Measurements from ENCODE around the gene CENPV. TPM values are rescaled to one million over a fixed set of nuclear protein-coding genes. Genes with fewer than 3 reads are reported as not detected.

Gene CENPV
- total RNA-seq, 1 experiment from 2014 or later = 64.6 TPM

GRCh38 chr17:16339959-16340358 lies 13.3 kb downstream of the CENPV start:
- H3K27me3 ChIP-seq (ENCODE audit: control insufficient read depth, insufficient read depth, low read length) = no peaks in the 10 kb centered on the region
- H3K4me1 ChIP-seq (ENCODE audit: control insufficient read depth, insufficient read depth, low read length) = no peaks in the 10 kb centered on the region
- ChIA-PET POLR2A (no interaction called here), CTCF (no interaction called here)
- BruUV-seq (replicated peaks) = no TSS peak
- intact Hi-C loops (cut with micrococcal nuclease; ENCODE audit: unreplicated experiment) = no loop called here
- in situ Hi-C loops (cut with HindIII; ENCODE audit: low pct_unique_long_range_greater_than_20kb, low sequenced_read_pairs) = no loop called here
- TF ChIP-seq TCF7L2 (IDR thresholded peaks at IDR 0.05; ENCODE audit: low read depth, low read length) (no peak), CTCF (IDR thresholded peaks at IDR 0.05) (no peak), REST (IDR thresholded peaks at IDR 0.05; ENCODE audit: insufficient read depth in 1 of 2, low read depth in 2 of 2, low read length in 1 of 2) (no peak), POLR2AphosphoS5 (IDR thresholded peaks at IDR 0.05; ENCODE audit: low read depth, low read length) (no peak), SIN3A (IDR thresholded peaks at IDR 0.05; ENCODE audit: borderline replicate concordance, insufficient read depth, low read depth, low read length) (no peak)
- ATAC-seq = no peak
- DNase-seq (ENCODE audit: low read depth, low spot score) = no peak
- no peaks in the 10 kb centered on the region for H3K36me3 ChIP-seq (ENCODE audit: control insufficient read depth, insufficient read depth, low read length)
- no peaks in the 10 kb centered on the region for H3K9me3 ChIP-seq (ENCODE audit: control insufficient read depth, insufficient read depth, low read depth, low read length)
- no peak overlapping the region for H3K4me3 ChIP-seq (ENCODE audit: low read depth in 2 of 2, low read length in 2 of 2)
- H3K27ac ChIP-seq (ENCODE audit: low read length) = no peak overlapping the region

- BruUV-seq (replicated peaks) = no TSS peak
- Histone ChIP-seq H3K27me3 (ENCODE audit: control insufficient read depth, insufficient read depth, low read length) (no peaks in the 10 kb centered on the region), H3K9me3 (ENCODE audit: control insufficient read depth, insufficient read depth, low read depth, low read length) (no peaks in the 10 kb centered on the region), H3K27ac (ENCODE audit: low read length) (no peak overlapping the region), H3K4me1 (ENCODE audit: control insufficient read depth, insufficient read depth, low read length) (no peaks in the 10 kb centered on the region), H3K36me3 (ENCODE audit: control insufficient read depth, insufficient read depth, low read length) (no peaks in the 10 kb centered on the region), H3K4me3 (ENCODE audit: low read depth in 2 of 2, low read length in 2 of 2) (no peak overlapping the region)
- intact Hi-C loops (cut with micrococcal nuclease; ENCODE audit: unreplicated experiment) = no loop called here
- DNase-seq (ENCODE audit: low read depth, low spot score) (no peak), ATAC-seq (no peak)
- ChIA-PET CTCF (no interaction called here), POLR2A (no interaction called here)
- TF ChIP-seq CTCF (IDR thresholded peaks at IDR 0.05) (no peak), POLR2AphosphoS5 (IDR thresholded peaks at IDR 0.05; ENCODE audit: low read depth, low read length) (no peak), SIN3A (IDR thresholded peaks at IDR 0.05; ENCODE audit: borderline replicate concordance, insufficient read depth, low read depth, low read length) (no peak), TCF7L2 (IDR thresholded peaks at IDR 0.05; ENCODE audit: low read depth, low read length) (no peak), REST (IDR thresholded peaks at IDR 0.05; ENCODE audit: insufficient read depth in 1 of 2, low read depth in 2 of 2, low read length in 1 of 2) (no peak)
- in situ Hi-C loops (cut with HindIII; ENCODE audit: low pct_unique_long_range_greater_than_20kb, low sequenced_read_pairs) = no loop called here
Measured at GRCh38 chr17:16339402-16339801, 13.9 kb downstream of the CENPV start.

Data from Panc1 (cell line).